H4 (cell line): Measurements from ENCODE around the gene PI16. TPM values are rescaled to one million over a fixed set of nuclear protein-coding genes. Genes with fewer than 3 reads are reported as not detected.
A peak's percentile ranks its signal among the peaks of the same experiment; 100 is the strongest.
"Not testable (repeated sequence)": the region's sequence is repeated elsewhere in the genome, so short reads cannot be mapped to it uniquely, and the experiment has no call there.

ENCODE experiments used
- DNase-seq: peaks from one replicate; pipeline ENCODE4 v3.0.0-alpha.2; 2015; ENCODE audit warnings: low spot score
- total RNA-seq: library from RNA; depleted of rRNA; stranded (reverse); fragments of >200 nt; shearing (Covaris generic); gene quantifications from 2 replicates; pipeline ENCODE4 v1.2.3, GENCODE V29; 2014

The PI16 gene
- total RNA-seq, 1 experiment from 2014 or later: not detected

- DNase-seq: no peak
Measured at GRCh38 chr6:36975231-36976006, 20.9 kb downstream of the PI16 start.

- no peak for DNase-seq
Measured at GRCh38 chr6:36976007-36976264, 21.4 kb downstream of the PI16 start.

- DNase-seq: no peak
Measured at GRCh38 chr6:36976509-36976908, 22.0 kb downstream of the PI16 start.

GRCh38 chr6:36976931-36977330 is 22.4 kb downstream of the PI16 start:
- DNase-seq: no peak

- DNase-seq: no peak
Measured at GRCh38 chr6:36977470-36977941, 23.0 kb downstream of the PI16 start.

GRCh38 chr6:36978421-36979346 is 24.1 kb downstream of the PI16 start:
- DNase-seq: no peak

- no peak for DNase-seq
Measured at GRCh38 chr6:36979347-36979742, 24.8 kb downstream of the PI16 start.

GRCh38 chr6:36980129-36980528 is 25.6 kb downstream of the PI16 start:
- no peak for DNase-seq

GRCh38 chr6:36980876-36981619 is 26.5 kb downstream of the PI16 start:
- DNase-seq: no peak

GRCh38 chr6:36983538-36983937 is 29.0 kb downstream of the PI16 start:
- no peak for DNase-seq

- peak; percentile 25 for DNase-seq
Measured at GRCh38 chr6:36984581-36985416, 30.3 kb downstream of the PI16 start.

GRCh38 chr6:36985417-36985807 is 30.9 kb downstream of the PI16 start:
- DNase-seq: no peak

- DNase-seq: peak; percentile 70
Measured at GRCh38 chr6:36985808-36986703, 31.5 kb downstream of the PI16 start, which contains the start of gene MTCH1. TSS of gene MTCH1 (minus strand) at chr6:36986196. CDS start at chr6:36986173, 23 bp downstream.

- DNase-seq: no peak
Measured at GRCh38 chr6:36986704-36987047, 32.1 kb downstream of the PI16 start.

GRCh38 chr6:36989264-36989663 is 34.7 kb downstream of the PI16 start:
- no peak for DNase-seq

- not testable (repeated sequence) for DNase-seq
Measured at GRCh38 chr6:36990401-36990800, 35.9 kb downstream of the PI16 start.

GRCh38 chr6:36997811-36998722 is 43.5 kb downstream of the PI16 start:
- no peak for DNase-seq

- DNase-seq: no peak
Measured at GRCh38 chr6:36998723-36999038, 44.1 kb downstream of the PI16 start.

- DNase-seq: no peak
Measured at GRCh38 chr6:36999061-36999750, 44.7 kb downstream of the PI16 start.
